Eye (tissue), 1 donor: Measurements from ENCODE around the gene SENP2.
"Not testable (repeated sequence)": the region's sequence is repeated elsewhere in the genome, so short reads cannot be mapped to it uniquely, and the experiment has no call there.

Source experiments
- DNase-seq: peaks from one replicate; pipeline ENCODE4 v3.0.0-alpha.2; 2015

Gene SENP2

GRCh38 chr3:185649414-185649813 lies 63.3 kb downstream of the SENP2 start:
- DNase-seq, result no peak

GRCh38 chr3:185651971-185652370 lies 65.9 kb downstream of the SENP2 start:
- no peak for DNase-seq

DNA sequence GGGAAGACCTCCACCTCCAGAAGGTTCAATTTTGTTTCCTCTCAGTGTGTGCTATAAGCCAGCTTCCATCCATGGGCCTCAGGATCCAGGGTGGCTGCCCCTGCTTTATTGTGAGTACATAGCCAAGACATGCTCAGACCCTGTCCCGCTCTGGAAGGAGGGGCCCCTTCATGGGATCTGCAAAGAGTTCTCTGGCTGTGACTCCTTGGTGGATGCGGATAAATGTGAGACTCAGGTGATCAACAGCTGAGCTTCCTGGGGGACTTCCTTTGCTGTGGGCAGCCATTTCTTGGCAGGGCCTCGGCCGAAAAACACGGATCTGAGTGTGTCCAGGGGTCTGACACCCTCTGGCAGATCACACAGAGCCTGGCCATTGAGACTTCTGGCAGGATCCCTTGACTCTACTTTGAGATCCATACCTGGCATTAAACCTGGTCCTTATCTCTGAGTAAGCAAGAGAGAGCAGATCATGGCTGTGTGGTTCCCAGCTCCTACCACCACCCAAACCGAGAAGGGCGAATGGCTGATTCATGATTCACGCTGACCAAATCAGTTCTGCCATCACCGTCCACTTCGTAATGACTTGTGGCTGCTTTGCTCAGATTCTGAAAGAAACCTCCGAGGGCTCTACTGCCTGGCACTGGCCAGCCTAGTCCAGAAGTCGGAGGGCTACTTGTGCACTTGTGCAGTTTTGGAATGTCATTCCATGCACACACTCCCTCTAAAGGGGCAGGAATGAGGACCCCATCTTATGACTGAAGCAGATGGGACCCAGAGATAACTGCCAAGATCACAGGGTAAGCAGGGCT lies 68.1 kb downstream of the SENP2 start:
- no peak for DNase-seq

DNA sequence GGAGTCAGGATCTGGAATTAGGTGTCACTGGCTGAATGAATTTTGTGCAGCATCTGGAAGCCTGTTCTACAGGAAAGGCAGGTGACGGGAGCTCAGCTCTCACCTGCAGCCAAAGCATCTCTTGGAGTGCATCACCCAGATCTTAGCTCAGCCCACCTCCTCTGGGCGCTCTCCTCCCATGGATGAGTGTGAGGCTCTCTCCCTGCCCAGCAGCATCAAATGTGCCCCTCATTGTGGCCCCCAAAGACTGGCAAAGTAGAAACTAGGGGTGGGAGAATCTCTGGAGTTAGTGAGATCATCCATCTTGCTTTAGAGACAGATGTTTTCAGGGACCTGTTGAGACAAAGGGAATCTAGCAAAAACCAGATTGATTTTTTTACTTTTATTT lies 68.7 kb downstream of the SENP2 start:
- no peak for DNase-seq

GRCh38 chr3:185655426-185656320 lies 69.6 kb downstream of the SENP2 start:
- no peak for DNase-seq

DNA sequence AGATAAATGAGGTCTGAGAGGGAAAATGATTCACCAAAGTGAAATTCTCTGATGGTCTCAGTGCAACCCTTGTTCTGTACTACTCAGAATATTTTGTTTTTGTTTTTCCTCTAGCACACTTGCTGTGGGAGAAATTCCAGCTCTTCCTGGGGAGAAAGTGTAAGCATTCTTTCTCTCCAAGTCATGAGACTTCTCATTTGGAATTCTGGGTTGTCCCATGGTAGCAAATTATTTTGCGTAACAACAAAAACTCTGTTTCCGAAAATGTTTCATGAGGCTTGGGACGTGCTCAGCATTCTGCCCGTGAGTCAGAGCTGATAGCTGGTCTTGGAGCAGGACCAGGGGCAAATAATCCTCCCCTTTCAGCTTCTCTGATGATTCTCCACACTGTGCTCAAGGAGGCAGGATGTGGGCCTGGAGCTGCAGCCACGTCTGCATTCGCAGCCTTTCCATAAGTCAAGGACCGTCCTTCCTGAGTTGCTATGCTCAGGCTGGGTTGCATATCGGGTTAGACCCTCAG lies 70.3 kb downstream of the SENP2 start:
- no peak for DNase-seq

DNA sequence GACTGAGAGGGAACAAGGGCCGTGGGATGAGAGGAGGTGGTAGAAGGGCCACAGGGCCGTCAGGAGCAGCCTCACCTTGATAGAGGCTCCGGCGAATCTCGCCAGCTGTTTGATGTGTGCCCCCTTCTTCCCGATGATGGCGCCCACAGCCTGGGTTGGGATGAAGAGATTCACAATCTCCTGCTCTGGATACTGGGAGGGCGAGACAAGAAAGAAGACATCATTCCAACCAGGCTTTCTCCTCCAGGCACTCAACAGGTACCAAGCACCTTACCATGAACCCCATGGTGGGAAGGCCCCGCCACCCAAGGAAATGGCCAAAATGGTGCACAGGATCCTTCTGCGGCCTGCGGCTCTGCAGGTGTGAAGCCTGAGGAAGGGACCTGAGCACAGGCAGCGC lies 71.1 kb downstream of the SENP2 start:
- no peak for DNase-seq

- DNase-seq, result no peak
These were observed 71.8 kb downstream of the SENP2 start for GRCh38 chr3:185657691-185658503.

DNA sequence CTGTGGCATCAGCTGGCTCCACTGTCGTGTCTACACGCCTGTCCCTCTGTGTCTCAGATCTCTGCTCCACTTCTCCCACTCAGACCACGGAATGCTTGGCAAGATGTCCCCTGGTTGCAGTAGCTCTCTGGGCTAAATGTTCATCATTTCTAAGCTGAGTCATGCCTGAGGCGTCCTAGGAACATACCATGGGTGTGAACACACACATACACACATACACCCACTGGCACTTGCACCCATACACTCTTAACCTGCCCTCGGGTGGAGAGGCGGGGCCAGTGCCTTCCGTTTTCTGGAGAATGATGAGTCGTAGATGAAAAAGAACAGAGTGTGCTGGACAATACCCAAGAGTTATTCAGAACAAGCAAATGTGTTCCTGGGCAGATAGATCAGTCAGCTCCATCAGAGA lies 72.4 kb downstream of the SENP2 start:
- no peak for DNase-seq

- no peak for DNase-seq
These were observed 72.8 kb downstream of the SENP2 start for GRCh38 chr3:185658943-185659342.

DNA sequence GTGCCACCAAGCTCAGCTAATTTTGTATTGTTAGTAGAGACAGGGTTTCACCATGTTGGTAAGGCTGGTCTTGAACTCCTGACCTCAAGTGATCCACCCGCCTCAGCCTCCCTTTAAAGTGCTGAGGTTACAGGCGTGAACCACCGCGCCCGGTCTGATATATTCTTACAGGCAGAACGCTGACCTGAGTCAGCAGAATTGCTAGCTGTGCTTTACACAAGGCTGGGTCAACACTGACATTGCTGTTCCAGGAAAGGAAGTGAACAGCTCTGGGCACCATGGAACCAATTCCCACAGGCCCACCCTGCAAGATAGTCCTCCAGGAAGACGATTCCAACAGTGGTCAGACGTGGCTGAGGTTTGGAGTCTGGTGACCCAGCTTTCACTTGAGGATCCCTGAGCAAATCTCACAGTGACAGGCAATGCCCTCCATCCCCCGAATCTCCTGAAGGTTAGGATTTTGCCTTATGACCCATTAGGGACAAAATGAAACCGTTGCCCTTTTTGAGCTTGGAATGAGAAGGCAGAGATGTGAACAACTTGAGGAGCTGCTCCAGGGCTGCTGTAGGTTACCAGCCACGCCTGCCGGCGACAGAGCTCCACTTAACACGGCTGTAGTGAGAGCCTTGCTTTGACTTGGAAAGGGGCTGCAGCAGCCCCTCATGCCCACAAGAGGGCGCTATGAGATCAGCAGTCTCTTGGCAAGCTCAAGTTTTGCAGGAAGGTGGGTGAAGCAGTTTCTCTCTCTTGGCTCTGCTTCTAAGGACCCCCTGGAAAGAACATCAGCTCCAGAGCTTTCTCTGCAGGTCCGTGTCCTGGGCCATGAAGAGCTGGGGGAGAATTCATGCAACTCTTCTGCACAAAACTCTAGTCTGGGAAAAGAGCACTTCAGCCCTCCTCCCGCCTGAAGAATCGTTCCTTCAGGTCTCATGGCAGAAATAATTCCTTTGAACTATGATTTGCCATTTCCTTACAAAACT lies 74.1 kb downstream of the SENP2 start:
- DNase-seq, result peak; percentile 93

DNA sequence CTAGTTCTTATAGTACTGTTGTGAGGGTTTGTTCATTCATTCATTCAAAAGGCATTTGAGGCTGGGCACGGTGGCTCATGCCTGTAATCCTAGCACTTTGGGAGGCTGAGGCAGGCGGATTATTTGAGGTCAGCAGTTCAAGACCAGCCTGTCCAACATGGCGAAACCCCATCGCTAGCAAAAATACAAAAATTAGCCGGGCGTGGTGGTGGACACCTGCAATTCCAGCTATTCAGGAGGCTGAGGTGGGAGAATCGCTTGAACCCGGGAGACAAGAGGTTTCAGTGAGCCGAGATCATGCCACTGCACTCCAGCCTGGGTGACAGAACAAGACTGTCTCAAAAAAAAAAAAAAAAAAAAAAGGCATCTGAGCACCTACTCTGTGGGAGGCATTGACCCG lies 75.2 kb downstream of the SENP2 start:
- not testable (repeated sequence) for DNase-seq

DNA sequence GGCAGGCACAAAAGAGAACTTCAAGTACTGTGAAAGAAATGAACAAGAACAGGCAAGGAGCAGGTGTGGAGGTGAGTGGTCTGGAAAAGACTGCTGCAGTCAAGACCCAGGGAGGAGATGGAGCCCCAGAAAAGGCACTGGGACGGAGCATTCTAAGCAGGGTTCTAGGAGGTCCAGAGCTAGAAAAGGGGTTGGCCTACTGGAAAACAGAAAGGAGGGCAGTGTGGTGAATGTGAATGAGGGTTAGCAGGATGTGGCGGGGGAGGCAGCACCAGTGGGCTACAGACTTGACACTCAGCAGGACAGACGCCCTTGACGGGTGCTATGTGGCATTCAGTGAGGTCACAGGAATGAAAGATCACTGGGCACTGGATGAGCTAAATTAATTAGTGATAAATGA lies 75.7 kb downstream of the SENP2 start:
- no peak for DNase-seq

GRCh38 chr3:185663929-185664328 lies 77.8 kb downstream of the SENP2 start:
- DNase-seq, result no peak

- DNase-seq, result no peak
These were observed 81.5 kb downstream of the SENP2 start for GRCh38 chr3:185667574-185667973.

DNA sequence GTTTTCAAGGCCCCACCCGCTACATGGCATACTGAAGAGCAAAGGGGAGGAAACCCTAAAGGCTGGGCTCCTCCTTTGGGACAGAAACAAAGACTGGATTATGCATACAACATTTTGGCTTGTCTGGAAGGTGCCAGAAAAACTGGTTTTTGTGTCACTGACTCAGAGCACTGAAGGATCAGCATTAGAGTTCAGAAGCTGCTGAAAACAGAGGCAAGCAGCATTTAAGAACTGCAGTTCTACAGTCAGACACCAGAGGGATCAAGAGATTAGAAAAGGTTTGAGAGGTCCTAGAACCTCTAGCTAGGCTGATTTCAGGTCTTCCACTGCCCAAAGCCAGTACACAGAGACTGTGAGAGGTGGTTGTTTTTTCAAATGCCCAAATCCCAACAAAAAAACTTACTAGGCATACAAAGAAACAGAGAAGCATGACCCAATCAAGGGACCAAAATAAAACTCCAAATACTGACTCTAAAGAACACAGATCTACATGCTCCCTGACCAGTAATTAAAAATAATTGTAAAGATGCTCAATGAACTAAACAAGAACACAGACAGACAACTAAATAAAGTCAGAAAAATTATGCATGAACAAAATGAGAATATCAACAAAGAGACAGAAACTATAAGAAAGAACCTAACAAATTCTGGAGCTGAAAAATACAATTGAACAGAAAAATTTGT lies 91.2 kb downstream of the SENP2 start:
- peak; percentile 77 for DNase-seq

DNA sequence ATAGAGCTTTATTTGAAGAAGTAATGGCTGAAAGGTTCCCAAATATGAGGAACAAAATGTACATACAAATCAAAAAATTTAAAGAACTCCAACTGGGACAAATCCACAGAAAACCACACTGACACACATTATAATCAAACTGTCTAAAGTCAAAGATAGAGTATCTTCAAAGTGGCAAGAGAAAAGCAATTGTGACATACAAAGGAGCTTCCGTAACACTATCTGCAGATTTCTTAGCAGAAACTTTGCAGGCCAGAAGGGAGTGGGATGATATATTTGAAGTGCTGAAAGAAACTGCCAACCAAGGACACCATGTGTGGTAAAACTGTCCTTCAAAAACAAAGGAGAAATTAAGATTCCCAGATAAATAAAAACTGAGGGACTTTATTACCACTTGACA lies 91.9 kb downstream of the SENP2 start:
- DNase-seq, result no peak

GRCh38 chr3:185680231-185680630 lies 94.1 kb downstream of the SENP2 start:
- no peak for DNase-seq
